Fibroblast of gingiva (primary cell): ENCODE results near the gene NOSTRIN.
"Not testable (repeated sequence)": the region's sequence is repeated elsewhere in the genome, so short reads cannot be mapped to it uniquely, and the experiment has no call there.

Experiments
- DNase-seq: peaks from one replicate; pipeline ENCODE4 v3.0.0-alpha.2; 2011; ENCODE audit warnings: low read depth

Gene NOSTRIN

GRCh38 chr2:168801961-168802858 lies at the start of gene NOSTRIN:
Gene NOSTRIN (plus strand): TSS chr2:168802637. CDS start chr2:168802647, 10 bp downstream.
- DNase-seq: peak; percentile 61

- no peak for DNase-seq
These were observed 48.6 kb upstream of the NOSTRIN start for GRCh38 chr2:168753765-168754329.

- no peak for DNase-seq
These were observed 45.2 kb upstream of the NOSTRIN start for GRCh38 chr2:168757223-168757622.

GRCh38 chr2:168758970-168759820 lies 43.2 kb upstream of the NOSTRIN start:
- DNase-seq: peak; percentile 50

- DNase-seq: no peak
These were observed 37.0 kb upstream of the NOSTRIN start for GRCh38 chr2:168765401-168765800.

- DNase-seq: no peak
These were observed 35.8 kb upstream of the NOSTRIN start for GRCh38 chr2:168766600-168766999.

GRCh38 chr2:168767258-168767657 lies 35.2 kb upstream of the NOSTRIN start:
- DNase-seq: no peak

GRCh38 chr2:168768357-168768756 lies 34.1 kb upstream of the NOSTRIN start:
- DNase-seq: not testable (repeated sequence)

- no peak for DNase-seq
These were observed 31.6 kb upstream of the NOSTRIN start for GRCh38 chr2:168770796-168771195.

GRCh38 chr2:168772704-168773103 lies 29.7 kb upstream of the NOSTRIN start:
- DNase-seq: no peak

GRCh38 chr2:168773128-168773527 lies 29.3 kb upstream of the NOSTRIN start:
- no peak for DNase-seq

GRCh38 chr2:168773719-168774521 lies 28.5 kb upstream of the NOSTRIN start:
- DNase-seq: peak; percentile 49

GRCh38 chr2:168775837-168776236 lies 26.6 kb upstream of the NOSTRIN start:
- DNase-seq: no peak

- no peak for DNase-seq
These were observed 21.8 kb upstream of the NOSTRIN start for GRCh38 chr2:168780669-168781071.

GRCh38 chr2:168781191-168781817 lies 21.1 kb upstream of the NOSTRIN start:
- DNase-seq: no peak

- no peak for DNase-seq
These were observed 20.2 kb upstream of the NOSTRIN start for GRCh38 chr2:168782271-168782670.

- no peak for DNase-seq
These were observed 17.4 kb upstream of the NOSTRIN start for GRCh38 chr2:168784993-168785392.

- no peak for DNase-seq
These were observed 15.2 kb upstream of the NOSTRIN start for GRCh38 chr2:168787098-168787781.

GRCh38 chr2:168787782-168788376 lies 14.6 kb upstream of the NOSTRIN start:
- no peak for DNase-seq

- DNase-seq: no peak
These were observed 12.7 kb upstream of the NOSTRIN start for GRCh38 chr2:168789776-168790175.
